Measurements from ENCODE around the gene SLC48A1. TPM values are rescaled to one million over a fixed set of nuclear protein-coding genes. Genes with fewer than 3 reads are reported as not detected.

Gene SLC48A1
- polyA plus RNA-seq, 1 of the 3 experiments (the other 2 are of a cell fraction), result 7.3 TPM

DNA sequence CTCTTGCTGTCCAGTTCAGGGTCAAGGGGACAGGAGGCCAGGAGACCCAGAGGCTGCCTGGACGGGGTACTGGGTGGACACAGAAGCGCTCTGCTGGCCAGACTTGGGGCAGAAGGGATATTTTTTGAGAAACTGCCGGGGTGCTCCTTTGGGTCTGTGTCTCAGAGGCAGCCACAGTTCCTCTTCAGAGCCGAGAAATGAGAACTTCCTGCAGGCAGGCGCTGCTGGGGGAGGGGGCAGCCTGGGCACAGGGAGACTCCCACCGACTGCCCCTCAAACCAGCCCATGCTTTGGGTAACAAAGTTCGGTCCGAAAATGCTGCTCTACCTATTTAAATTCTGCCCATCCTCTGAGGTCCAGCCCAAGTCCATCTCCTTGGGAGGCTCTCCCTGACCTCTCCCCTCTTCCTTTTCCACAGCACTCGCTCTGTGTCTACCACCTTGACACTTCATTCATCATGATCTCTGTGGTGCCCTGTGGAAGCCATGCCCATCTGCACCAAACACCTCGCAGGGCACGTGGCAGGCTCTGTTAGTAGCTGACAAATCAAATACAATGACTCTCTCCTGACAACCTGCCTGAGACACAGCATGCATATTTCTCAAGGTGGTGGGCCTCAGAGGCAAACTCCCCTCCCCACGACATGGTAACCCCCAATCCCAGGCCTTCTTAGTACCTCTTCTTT is 30.3 kb downstream of the SLC48A1 start:
- Histone ChIP-seq H3K9ac (no peak overlapping the region), H3K4me3 (ENCODE audit: low read depth in 2 of 2, low read length in 1 of 2) (no peak overlapping the region), H3K27ac (ENCODE audit: low read depth in 2 of 2, low read length in 1 of 2) (no peak overlapping the region; a peak in 1 of 4 replicates), H3K27me3 (ENCODE audit: insufficient read depth) (no peaks in the 10 kb centered on the region), H3K9me3 (no peaks in the 10 kb centered on the region), H3F3A (replicated peaks; ENCODE audit: insufficient read depth) (no peaks in the 10 kb centered on the region), H3K4me1 (ENCODE audit: control insufficient read depth in 1 of 2, insufficient read depth in 2 of 2, low read depth in 1 of 2, low read length in 1 of 2) (peaks cover 28 to 51% of the 10 kb centered on the region in 2 experiments; a peak in 3 of 4 replicates), H3K36me3 (replicated peaks in 1 of 2; ENCODE audit: control insufficient read depth in 1 of 2, insufficient read depth in 2 of 2, low read length in 1 of 2) (peaks cover 25 to 29% of the 10 kb centered on the region in 2 experiments), H2AFZ (ENCODE audit: low read depth) (no peak overlapping the region), H3K79me2 (ENCODE audit: insufficient read depth) (peaks cover 95% of the 10 kb centered on the region), H4K20me1 (ENCODE audit: insufficient read depth) (peaks cover 100% of the 10 kb centered on the region), H3K4me2 (0 out of 2 replicates have a peak overlapping the region, but pooled peaks have one; percentile 19), H3K9me2 (no peaks in the 10 kb centered on the region)
- WGBS (ENCODE audit: low lambda C conversion rate), result 86% methylated on average over 8 of the region's 12 CpGs
- CTCF ChIA-PET, result interaction anchor here (1.3 to 15.5 kb wide), 4 partner anchors 8 to 61 kb away, joined by 3 to 247 read pairs (median 6); partner anchors contain the start of gene SLC48A1
- no peak for DNase-seq
- TF ChIP-seq, protein P1, sequence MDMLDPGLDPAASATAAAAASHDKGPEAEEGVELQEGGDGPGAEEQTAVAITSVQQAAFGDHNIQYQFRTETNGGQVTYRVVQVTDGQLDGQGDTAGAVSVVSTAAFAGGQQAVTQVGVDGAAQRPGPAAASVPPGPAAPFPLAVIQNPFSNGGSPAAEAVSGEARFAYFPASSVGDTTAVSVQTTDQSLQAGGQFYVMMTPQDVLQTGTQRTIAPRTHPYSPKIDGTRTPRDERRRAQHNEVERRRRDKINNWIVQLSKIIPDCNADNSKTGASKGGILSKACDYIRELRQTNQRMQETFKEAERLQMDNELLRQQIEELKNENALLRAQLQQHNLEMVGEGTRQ (IDR thresholded peaks at IDR 0.05; ENCODE audit: borderline replicate concordance, low read depth, low read length), result no peak
- no peak for TF ChIP-seq EP300 (IDR thresholded peaks at IDR 0.05; ENCODE audit: borderline replicate concordance in 1 of 2, low read depth in 1 of 2, low read length in 1 of 2)
- TF ChIP-seq GABPA (IDR thresholded peaks at IDR 0.05; ENCODE audit: low read depth), result no peak
- TF ChIP-seq CHD2 (IDR thresholded peaks at IDR 0.05; ENCODE audit: low read length, partially characterized antibody), result no peak
- no peak for TF ChIP-seq NFIC (IDR thresholded peaks at IDR 0.05; ENCODE audit: borderline replicate concordance)
- TF ChIP-seq MEF2A (IDR thresholded peaks at IDR 0.05; ENCODE audit: borderline replicate concordance, low read depth), result no peak
- no peak for TF ChIP-seq RXRA (IDR thresholded peaks at IDR 0.05; ENCODE audit: borderline replicate concordance, low read depth)
- no peak for TF ChIP-seq RCOR1 (IDR thresholded peaks at IDR 0.05; ENCODE audit: low read length)
- TF ChIP-seq TAF1 (IDR thresholded peaks at IDR 0.05; ENCODE audit: borderline replicate concordance, low read depth, low read length), result no peak
- no peak for TF ChIP-seq NRF1 (IDR thresholded peaks at IDR 0.05; ENCODE audit: low read depth, low read length)
- TF ChIP-seq JUND (IDR thresholded peaks at IDR 0.05), result no peak
- TF ChIP-seq, protein P2, sequence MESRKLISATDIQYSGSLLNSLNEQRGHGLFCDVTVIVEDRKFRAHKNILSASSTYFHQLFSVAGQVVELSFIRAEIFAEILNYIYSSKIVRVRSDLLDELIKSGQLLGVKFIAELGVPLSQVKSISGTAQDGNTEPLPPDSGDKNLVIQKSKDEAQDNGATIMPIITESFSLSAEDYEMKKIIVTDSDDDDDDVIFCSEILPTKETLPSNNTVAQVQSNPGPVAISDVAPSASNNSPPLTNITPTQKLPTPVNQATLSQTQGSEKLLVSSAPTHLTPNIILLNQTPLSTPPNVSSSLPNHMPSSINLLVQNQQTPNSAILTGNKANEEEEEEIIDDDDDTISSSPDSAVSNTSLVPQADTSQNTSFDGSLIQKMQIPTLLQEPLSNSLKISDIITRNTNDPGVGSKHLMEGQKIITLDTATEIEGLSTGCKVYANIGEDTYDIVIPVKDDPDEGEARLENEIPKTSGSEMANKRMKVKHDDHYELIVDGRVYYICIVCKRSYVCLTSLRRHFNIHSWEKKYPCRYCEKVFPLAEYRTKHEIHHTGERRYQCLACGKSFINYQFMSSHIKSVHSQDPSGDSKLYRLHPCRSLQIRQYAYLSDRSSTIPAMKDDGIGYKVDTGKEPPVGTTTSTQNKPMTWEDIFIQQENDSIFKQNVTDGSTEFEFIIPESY (IDR thresholded peaks at IDR 0.05; ENCODE audit: borderline replicate concordance, low read depth), result no peak
- TF ChIP-seq FOXJ3 (CRISPR knock-in tag; IDR thresholded peaks at IDR 0.05), result no peak
- no peak for TF ChIP-seq ELF1 (IDR thresholded peaks at IDR 0.05)
- no peak for TF ChIP-seq GATA2 (CRISPR knock-in tag; IDR thresholded peaks at IDR 0.05)
- TF ChIP-seq, protein P3, sequence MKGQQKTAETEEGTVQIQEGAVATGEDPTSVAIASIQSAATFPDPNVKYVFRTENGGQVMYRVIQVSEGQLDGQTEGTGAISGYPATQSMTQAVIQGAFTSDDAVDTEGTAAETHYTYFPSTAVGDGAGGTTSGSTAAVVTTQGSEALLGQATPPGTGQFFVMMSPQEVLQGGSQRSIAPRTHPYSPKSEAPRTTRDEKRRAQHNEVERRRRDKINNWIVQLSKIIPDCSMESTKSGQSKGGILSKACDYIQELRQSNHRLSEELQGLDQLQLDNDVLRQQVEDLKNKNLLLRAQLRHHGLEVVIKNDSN (IDR thresholded peaks at IDR 0.05; ENCODE audit: borderline replicate concordance, low read depth), result no peak
- TF ChIP-seq, protein P4, sequence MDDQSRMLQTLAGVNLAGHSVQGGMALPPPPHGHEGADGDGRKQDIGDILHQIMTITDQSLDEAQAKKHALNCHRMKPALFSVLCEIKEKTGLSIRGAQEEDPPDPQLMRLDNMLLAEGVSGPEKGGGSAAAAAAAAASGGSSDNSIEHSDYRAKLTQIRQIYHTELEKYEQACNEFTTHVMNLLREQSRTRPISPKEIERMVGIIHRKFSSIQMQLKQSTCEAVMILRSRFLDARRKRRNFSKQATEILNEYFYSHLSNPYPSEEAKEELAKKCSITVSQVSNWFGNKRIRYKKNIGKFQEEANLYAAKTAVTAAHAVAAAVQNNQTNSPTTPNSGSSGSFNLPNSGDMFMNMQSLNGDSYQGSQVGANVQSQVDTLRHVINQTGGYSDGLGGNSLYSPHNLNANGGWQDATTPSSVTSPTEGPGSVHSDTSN (IDR thresholded peaks at IDR 0.05), result no peak
- TF ChIP-seq, protein P5, sequence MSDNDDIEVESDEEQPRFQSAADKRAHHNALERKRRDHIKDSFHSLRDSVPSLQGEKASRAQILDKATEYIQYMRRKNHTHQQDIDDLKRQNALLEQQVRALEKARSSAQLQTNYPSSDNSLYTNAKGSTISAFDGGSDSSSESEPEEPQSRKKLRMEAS (IDR thresholded peaks at IDR 0.05; ENCODE audit: low read depth), result no peak
- TF ChIP-seq SMC3 (IDR thresholded peaks at IDR 0.05; ENCODE audit: low read depth, low read length), result no peak
- POLR2A ChIA-PET, result interaction anchor here (1.0 kb wide), 1 partner anchor 34 kb away, joined by 5 read pairs; no protein-coding TSS in a partner anchor

All from SK-N-SH (cell line).